Activated CD4-positive, alpha-beta T cell treated with anti-CD3 and anti-CD28 coated beads, Interleukin-2, amount 10 ng/mL, durations not matched to agents 7 days and 5 days (primary cell): Measurements from ENCODE around the gene VIL1. TPM values are rescaled to one million over a fixed set of nuclear protein-coding genes. Genes with fewer than 3 reads are reported as not detected.

Experiments
- microRNA-seq: library from miRNA; unstranded; fragments of <30 nt; microRNA quantifications from one replicate; pipeline ENCODE4 v1.2.0, GENCODE V29; 2021; ENCODE audit warnings: borderline microRNAs expressed, borderline replicate concordance
- total RNA-seq, 2 experiments: library from RNA; stranded (reverse); gene quantifications; one replicate each; pipeline ENCODE4 v1.2.3, GENCODE V29; 2021

Gene VIL1
- total RNA-seq, 2 experiments from 2014 or later, result 0.17 TPM; not detected in 1

Small RNA genes lying within 50 kb of the gene (microRNA-seq; reads per million reads assigned to microRNA genes)
- 9,857 reads per million, percentile 97 among the genes with 10 or more reads in this experiment for gene MIR26B

Other genes with a start within 250 kb of the VIL1 start
- gene ARPC2, start 201.9 kb upstream of the VIL1 start, total RNA-seq, result 100 to 1,000 TPM; 708 to 729 TPM
- gene GPBAR1, start 158.1 kb upstream of the VIL1 start, total RNA-seq, result 1 to 10 TPM; 1.0 to 1.2 TPM
- 10 to 100 TPM; 42.3 to 51.1 TPM for gene AAMP, start 149.0 kb upstream of the VIL1 start, total RNA-seq
- 10 to 100 TPM; 34.0 to 39.1 TPM for gene PNKD, start 148.6 kb upstream of the VIL1 start, total RNA-seq
- gene TMBIM1, start 126.6 kb upstream of the VIL1 start, total RNA-seq, result 100 to 1,000 TPM in 1 of 2 experiments, 10 to 100 TPM in 1; 99.3 to 101 TPM
- not detected for gene CATIP, start 62.3 kb upstream of the VIL1 start, total RNA-seq
- gene SLC11A1, start 36.9 kb upstream of the VIL1 start, total RNA-seq, result under 1 TPM; 0.17 TPM
- gene CTDSP1, start 19.3 kb upstream of the VIL1 start, total RNA-seq, result 100 to 1,000 TPM; 186 to 208 TPM
- gene USP37, start 149.2 kb downstream of the VIL1 start, total RNA-seq, result 10 to 100 TPM; 27.4 to 30.5 TPM
- 10 to 100 TPM; 71.0 to 80.9 TPM for gene CNOT9, start 149.7 kb downstream of the VIL1 start, total RNA-seq
- under 1 TPM; 0.15 to 0.30 TPM for gene PLCD4, start 188.8 kb downstream of the VIL1 start, total RNA-seq
- 10 to 100 TPM; 46.8 to 48.6 TPM for gene ZNF142, start 240.5 kb downstream of the VIL1 start, total RNA-seq
- 10 to 100 TPM; 53.4 to 58.6 TPM for gene BCS1L, start 240.6 kb downstream of the VIL1 start, total RNA-seq